HG02840 (cell line): ENCODE results near the gene GIPC1.
A peak's percentile ranks its signal among the peaks of the same experiment; 100 is the strongest.

ENCODE experiments used
- ATAC-seq: cut with Tn5 transposase; IDR thresholded peaks from one replicate; pipeline ENCODE4 v1.9.1; 2021; ENCODE audit warnings: mild to moderate bottlenecking, moderate library complexity, moderate number of reproducible peaks; ENCODE audit not compliant: unreplicated experiment, low FRiP score

The GIPC1 gene

GRCh38 chr19:14439014-14439413 is 56.9 kb downstream of the GIPC1 start:
- ATAC-seq, result no peak

DNA sequence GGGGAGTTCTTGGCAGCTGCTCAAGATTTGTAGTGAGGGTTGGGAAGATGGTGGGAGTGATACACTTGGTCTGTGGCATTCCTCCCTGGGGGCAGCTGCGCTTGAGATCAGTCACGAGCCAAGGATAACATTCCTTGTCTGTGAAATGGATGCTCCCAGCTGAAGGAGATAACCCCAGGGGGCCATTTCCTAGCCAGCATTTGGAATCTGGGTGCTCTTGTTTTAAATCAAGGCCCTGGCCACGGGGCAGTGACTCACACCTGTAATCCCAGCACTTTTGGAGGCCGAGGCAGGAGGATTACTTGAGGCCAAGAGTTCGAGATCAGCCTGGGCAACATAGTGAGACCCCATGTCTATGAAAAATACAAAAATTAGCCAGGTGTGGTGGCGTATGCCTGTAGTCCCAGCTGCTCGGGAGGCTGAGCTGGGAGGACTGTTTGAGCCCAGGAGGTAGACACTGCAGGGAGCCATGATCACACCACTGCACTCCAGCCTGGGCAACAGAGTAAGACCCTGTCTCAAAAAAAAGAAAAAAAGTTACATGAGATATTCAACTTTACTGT is 58.3 kb downstream of the GIPC1 start:
- ATAC-seq, result no peak

- ATAC-seq, result no peak
Measured at GRCh38 chr19:14435320-14436050, 60.4 kb downstream of the GIPC1 start.

DNA sequence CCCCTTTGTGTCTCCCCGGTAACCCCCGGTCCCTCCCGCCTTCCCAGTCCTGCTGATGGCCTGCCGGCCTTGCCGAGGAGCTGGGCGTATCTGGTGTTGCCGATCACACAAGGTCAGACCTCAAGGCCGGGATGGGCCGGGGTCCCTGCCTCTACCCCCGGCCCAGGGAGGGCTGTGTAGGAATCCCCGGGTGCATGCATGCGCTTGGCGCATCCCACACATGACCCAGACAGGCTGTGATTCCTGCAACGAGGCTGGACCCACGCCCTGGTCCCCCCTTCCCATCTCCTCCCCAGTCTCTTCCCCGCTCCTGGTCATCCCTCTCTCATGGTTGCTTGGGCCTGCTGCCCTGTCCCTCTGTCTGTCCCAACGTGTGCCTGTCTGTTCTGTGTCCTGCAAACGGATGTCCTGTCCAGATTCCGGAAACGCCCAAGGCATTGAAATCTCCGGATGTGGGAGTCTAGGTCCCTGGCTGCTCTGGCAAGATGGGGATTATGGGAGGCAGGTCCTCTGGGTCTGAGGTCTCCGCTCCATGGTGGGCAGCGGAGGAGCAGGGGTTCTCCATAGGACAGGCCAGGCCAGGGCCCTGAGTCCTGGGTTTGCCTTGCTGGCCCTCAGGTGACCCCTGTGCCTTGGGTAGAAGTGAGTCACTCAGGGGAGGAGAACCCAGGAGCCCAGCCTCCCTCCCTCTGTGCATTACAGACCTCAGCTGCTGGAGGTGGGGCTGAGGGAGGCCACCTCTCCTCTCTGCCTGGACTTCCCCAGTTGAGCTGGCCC is 61.2 kb downstream of the GIPC1 start:
- no peak for ATAC-seq

- peak; percentile 14 for ATAC-seq
Measured at GRCh38 chr19:14433554-14434501, 62.1 kb downstream of the GIPC1 start.

DNA sequence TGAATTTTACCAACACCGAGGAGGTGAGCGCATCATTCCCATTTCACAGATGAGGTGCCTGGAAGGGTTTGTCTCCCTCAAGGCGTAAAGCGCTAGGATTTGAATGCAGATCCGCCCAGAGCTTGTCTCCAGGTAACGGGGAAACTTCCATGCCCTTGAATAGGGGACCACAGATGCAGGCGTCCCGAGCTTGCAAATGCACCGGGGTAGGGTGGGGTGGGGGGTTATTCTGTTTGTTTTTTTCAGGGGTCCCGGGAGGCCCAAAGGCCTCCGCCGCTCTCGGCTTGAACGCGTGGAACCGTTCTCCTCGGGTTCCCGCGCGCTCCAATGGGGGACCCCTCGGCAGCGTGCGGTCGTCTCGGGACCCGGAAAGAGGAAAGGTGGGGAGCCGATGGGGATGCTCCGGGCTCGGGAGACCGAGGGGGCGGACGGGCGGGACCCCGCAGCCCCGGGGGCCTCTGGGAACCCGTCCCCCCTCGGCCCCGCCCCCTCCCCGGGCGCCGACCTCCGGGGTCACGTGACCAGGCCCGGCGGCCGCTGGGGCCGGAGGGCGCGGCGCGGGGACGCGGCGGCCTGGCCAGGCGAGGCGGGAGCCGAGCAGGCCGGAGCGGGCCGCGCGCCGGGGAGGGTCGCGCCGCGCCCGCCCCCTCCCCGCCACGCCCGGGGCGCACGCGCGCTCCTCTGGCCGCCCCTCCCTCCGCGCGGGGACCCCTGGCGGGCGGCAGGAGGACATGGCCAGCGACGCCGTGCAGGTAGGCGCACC is 63.0 kb downstream of the GIPC1 start, which contains the start of gene PKN1:
PKN1 (plus strand) TSS at position 516 of the 763 bp plus-strand sequence; CDS start at position 732, 216 bp downstream.
- ATAC-seq, result peak; percentile 47

DNA sequence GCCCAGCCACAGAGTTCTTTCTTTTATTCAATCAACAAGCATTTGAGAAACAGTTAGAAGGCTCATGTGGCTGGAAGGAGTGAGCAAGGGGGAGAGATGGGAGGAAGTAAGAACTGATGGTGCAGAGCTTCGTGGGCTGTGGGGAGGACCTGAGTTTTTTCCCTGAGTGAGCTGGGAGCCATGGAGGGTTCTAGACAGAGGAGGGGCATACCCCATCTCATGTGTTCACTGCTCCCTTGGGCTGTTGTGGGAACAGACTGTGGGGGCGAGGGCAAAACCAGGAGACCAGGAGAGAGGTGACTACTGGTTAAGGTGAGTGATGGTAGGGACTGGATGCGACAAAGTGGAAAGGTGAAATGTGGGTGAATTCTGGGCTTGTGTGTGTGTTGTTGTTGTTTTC is 65.2 kb downstream of the GIPC1 start:
- ATAC-seq, result no peak

GRCh38 chr19:14428882-14429416 is 67.0 kb downstream of the GIPC1 start:
- no peak for ATAC-seq
